Endothelial cell of umbilical vein (primary cell): ENCODE data around the gene MAP4K2. TPM values are rescaled to one million over a fixed set of nuclear protein-coding genes. Genes with fewer than 3 reads are reported as not detected.

Experiments used
- BruUV-seq: library from RNA; stranded (reverse); fragments of 400-500 nt; replicated peaks from 2 replicates; lab custom pipeline; 2021; lab: Mats Ljungman, UMichigan
- CTCF ChIA-PET: fragments of 300-600, 350-600 bp; sonication (Branson Sonifier 250); formaldehyde crosslinking; loops from one replicate; lab custom pipeline; 2021; ENCODE audit warnings: antibody characterized with exemption, inconsistent platforms; lab: Charles Lee
- POLR2A ChIA-PET: fragments of 300-600, 350-600 bp; sonication (Branson Sonifier 250); formaldehyde crosslinking; loops from one replicate; lab custom pipeline; 2021; ENCODE audit warnings: antibody characterized with exemption, inconsistent platforms; lab: Charles Lee
- DNase-seq: peaks from one replicate; pipeline ENCODE4 v3.0.0-alpha.2; 2011; ENCODE audit warnings: low read depth, low spot score
- FAIRE-seq: peaks from 2 replicates; lab custom pipeline; 2011; peaks lifted over from hg19 to GRCh38; lab: Jason Lieb, UNC
- H2AFZ ChIP-seq: 2 replicates; pipeline ENCODE4 v1.6.0; 2012; ENCODE audit warnings: low read depth, low read length, control low read depth, inconsistent platforms
- H3K27ac ChIP-seq: 2 replicates; pipeline ENCODE4 v1.5.1; 2011; ENCODE audit warnings: low read depth, mild to moderate bottlenecking, control low read depth, low read length, moderate library complexity; ENCODE audit not compliant: insufficient read depth
- H3K27me3 ChIP-seq, 2 experiments: 2 replicates each; pipeline versions ENCODE4 v1.6.0 to v1.6.1; 2011; ENCODE audit warnings: low read length in 2 of 2, mixed read lengths in 1 of 2; ENCODE audit not compliant: control insufficient read depth in 2 of 2, insufficient read depth in 2 of 2
- H3K36me3 ChIP-seq, 2 experiments: 2 replicates in 1 of 2; 3 replicates in 1 of 2; pipeline ENCODE4 v1.5.1; 2011; ENCODE audit warnings: low read length in 2 of 2, mild to moderate bottlenecking in 1 of 2, moderate library complexity in 1 of 2; ENCODE audit not compliant: control insufficient read depth in 2 of 2, insufficient read depth in 2 of 2; ENCODE audit errors: extremely low read depth in 1 of 2
- H3K4me1 ChIP-seq: 3 replicates; pipeline ENCODE4 v1.5.1; 2011; ENCODE audit warnings: mild to moderate bottlenecking, low read length; ENCODE audit not compliant: control insufficient read depth, insufficient read depth; ENCODE audit errors: extremely low read depth
- H3K4me2 ChIP-seq: 2 replicates; pipeline ENCODE4 v1.6.1; 2011; ENCODE audit warnings: low read length, control low read depth, mixed read lengths; ENCODE audit not compliant: insufficient read depth
- H3K4me3 ChIP-seq, 3 experiments: fragments of 200-600 bp in 1 of 3; sonication (generic), shearing (Covaris generic) in 1 of 3; replicated peaks in 1 of 3; 2 replicates each; pipeline ENCODE4 v1.5.1; 2011 to 2016; ENCODE audit warnings: control low read depth in 3 of 3, low read length in 3 of 3, mild to moderate bottlenecking in 2 of 3, inconsistent platforms in 1 of 3, low read depth in 1 of 3, moderate library complexity in 1 of 3; ENCODE audit not compliant: insufficient read depth in 1 of 3
- H3K79me2 ChIP-seq: 2 replicates; pipeline ENCODE4 v1.6.0; 2012; ENCODE audit warnings: low read length, inconsistent platforms; ENCODE audit not compliant: control insufficient read depth, insufficient read depth
- H3K9ac ChIP-seq: replicated peaks from 2 replicates; pipeline ENCODE3; 2011; ENCODE audit warnings: low read length, control low read depth; ENCODE audit not compliant: insufficient read depth; ENCODE audit errors: extremely low read depth
- H3K9me1 ChIP-seq: replicated peaks from 3 replicates; pipeline ENCODE4 v1.6.0; 2011; ENCODE audit warnings: mild to moderate bottlenecking, low read length; ENCODE audit not compliant: control insufficient read depth, insufficient read depth; ENCODE audit errors: extremely low read depth
- H3K9me3 ChIP-seq: replicated peaks from 2 replicates; pipeline ENCODE4 v1.5.1; 2012; ENCODE audit warnings: low read length, inconsistent platforms; ENCODE audit not compliant: control insufficient read depth, insufficient read depth
- H4K20me1 ChIP-seq: replicated peaks from 2 replicates; pipeline ENCODE3; 2011; ENCODE audit warnings: mild to moderate bottlenecking, low read length; ENCODE audit not compliant: control insufficient read depth, insufficient read depth; ENCODE audit errors: extremely low read depth
- CTCF ChIP-seq, 2 donors: IDR thresholded peaks; 1 replicate in 1 of 2; 2 replicates in 1 of 2; pipeline ENCODE4 v1.5.1; 2011; ENCODE audit warnings: low read length in 2 of 2, mild to moderate bottlenecking in 2 of 2, moderate library complexity in 2 of 2, control low read depth in 1 of 2, inconsistent platforms in 1 of 2, low read depth in 1 of 2; ENCODE audit not compliant: insufficient read depth in 1 of 2; ENCODE audit errors: extremely low read depth in 1 of 2
- EZH2 ChIP-seq: IDR thresholded peaks from 2 replicates; pipeline ENCODE4 v1.6.1; 2012; ENCODE audit warnings: borderline replicate concordance, low read depth, mild to moderate bottlenecking, moderate library complexity, low read length, inconsistent platforms; ENCODE audit not compliant: severe bottlenecking
- FOS ChIP-seq: IDR thresholded peaks from 2 replicates; pipeline ENCODE4 v1.6.1; 2011; ENCODE audit warnings: mild to moderate bottlenecking, low read length, moderate library complexity, borderline replicate concordance; ENCODE audit not compliant: insufficient read depth
- GATA2 ChIP-seq: IDR thresholded peaks from 2 replicates; pipeline ENCODE4 v1.7.0; 2011; ENCODE audit warnings: low read depth, mild to moderate bottlenecking, moderate library complexity, mixed read lengths, low read length; ENCODE audit not compliant: insufficient read length, insufficient read depth
- JUN ChIP-seq: IDR thresholded peaks from 2 replicates; pipeline ENCODE4 v1.6.1; 2011; ENCODE audit warnings: borderline replicate concordance, low read depth; ENCODE audit not compliant: insufficient read length, insufficient read depth
- MAX ChIP-seq: IDR thresholded peaks from 2 replicates; pipeline ENCODE4 v1.6.1; 2011; ENCODE audit not compliant: insufficient read depth, insufficient read length
- MYC ChIP-seq: IDR thresholded peaks from one replicate; pipeline ENCODE4 v1.6.1; 2011; ENCODE audit warnings: mild to moderate bottlenecking, low read depth, low read length
- POLR2A ChIP-seq: IDR thresholded peaks from 2 replicates; pipeline ENCODE4 v1.6.1; 2012; ENCODE audit warnings: low read depth, mild to moderate bottlenecking, control low read depth, low read length
- POLR2AphosphoS5 ChIP-seq: IDR thresholded peaks from 2 replicates; pipeline ENCODE4 v1.6.1; 2012; ENCODE audit warnings: low read depth, mild to moderate bottlenecking, control low read depth, low read length, moderate library complexity; ENCODE audit not compliant: insufficient read depth
- dilution Hi-C: fragments of 300-500 bp; cut with MboI; formaldehyde crosslinking; loops from one replicate; pipeline ENCODE4 v1.15.0; 2019; ENCODE audit warnings: low sequenced_read_pairs; ENCODE audit not compliant: extremely low pct_ligation_motif_present
- intact Hi-C: fragments of 100-400 bp; cut with micrococcal nuclease; formaldehyde crosslinking; loops from one replicate; pipeline ENCODE4 v1.10.0; 2022
- polyA plus RNA-seq, 4 experiments: library from polyadenylated mRNA; depleted of rRNA in 3 of 4; stranded (reverse) in 3 of 4; unstranded in 1 of 4; fragments of >200 nt; gene quantifications; 2 replicates each; pipeline versions ENCODE4 v1.2.1 to v1.2.3, GENCODE V29; 2011 to 2012; ENCODE audit warnings: missing spikeins in 1 of 4
- total RNA-seq: library from RNA; stranded (reverse); gene quantifications from 2 replicates; pipeline ENCODE4 v1.2.3, GENCODE V29; 2021

MAP4K2 gene
- total and polyA plus RNA-seq, 2 donors (not counting 3 experiments of a cell fraction or from before 2014, with no cell fraction given) = 43.3 to 44.0 TPM

DNA sequence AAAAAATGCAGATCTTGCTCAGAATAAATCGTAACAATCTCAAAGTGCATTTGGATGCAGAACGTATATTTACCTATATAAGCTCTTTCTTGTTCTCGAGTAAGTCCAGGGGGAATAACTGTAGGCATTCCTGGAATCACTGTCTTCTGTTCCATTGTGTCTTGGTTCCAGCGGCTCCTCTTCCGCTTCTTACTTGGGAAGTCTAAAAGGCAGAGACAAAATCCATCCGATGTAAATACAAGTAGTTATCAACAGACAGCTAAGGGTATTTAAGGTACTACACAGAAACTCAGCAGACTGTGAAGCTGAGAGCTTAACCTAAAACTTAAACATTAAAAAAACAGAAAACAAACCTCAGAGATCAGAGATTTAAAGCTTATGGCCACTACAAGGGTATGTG is 26.6 kb downstream of the MAP4K2 start:
- no TSS peak for BruUV-seq
- H3K9me1 ChIP-seq = no peaks in the 10 kb centered on the region
- peak overlapping the region in 2 of 3 experiments; percentile 7 to 85 for H3K4me3 ChIP-seq
- no peaks in the 10 kb centered on the region for H3K9me3 ChIP-seq
- no peak for DNase-seq
- peak overlapping the region; percentile 91 for H3K4me2 ChIP-seq
- H3K9ac ChIP-seq = peak overlapping the region; percentile 65
- no peaks in the 10 kb centered on the region for H3K27me3 ChIP-seq
- no peak for FAIRE-seq
- POLR2A ChIA-PET = no interaction called here
- H3K27ac ChIP-seq = no peak overlapping the region
- intact Hi-C loops = no loop called here
- H2AFZ ChIP-seq = no peak overlapping the region
- H3K79me2 ChIP-seq = peaks cover 62% of the 10 kb centered on the region
- CTCF ChIA-PET = no interaction called here
- H4K20me1 ChIP-seq = peaks cover 25% of the 10 kb centered on the region
- TF ChIP-seq EZH2 (no peak), CTCF (IDR thresholded peaks at IDR 0.05; ENCODE audit: extremely low read depth in 1 of 2, insufficient read depth in 1 of 2, low read depth in 1 of 2, low read length in 2 of 2) (no peak), POLR2AphosphoS5 (no peak), POLR2A (no peak), GATA2 (no peak), FOS (no peak), MAX (no peak), JUN (no peak), MYC (no peak)
- dilution Hi-C loops = no loop called here
- peaks cover 21 to 35% of the 10 kb centered on the region in 2 experiments for H3K36me3 ChIP-seq
- H3K4me1 ChIP-seq = peaks cover 42% of the 10 kb centered on the region
